WI38 (cell line): ENCODE results near the gene IRF2BP1.
"Not testable (repeated sequence)": the region's sequence is repeated elsewhere in the genome, so short reads cannot be mapped to it uniquely, and the experiment has no call there.

Experiments
- H3K4me3 ChIP-seq: 2 replicates; pipeline ENCODE4 v1.5.1; 2011; ENCODE audit warnings: low read depth, mild to moderate bottlenecking, control low read depth, low read length
- TF ChIP-seq, protein P1 (sequence below): IDR thresholded peaks from 2 replicates; pipeline ENCODE4 v1.5.1; 2012; ENCODE audit warnings: low read depth, mild to moderate bottlenecking, control low read depth, low read length

Gene IRF2BP1

DNA sequence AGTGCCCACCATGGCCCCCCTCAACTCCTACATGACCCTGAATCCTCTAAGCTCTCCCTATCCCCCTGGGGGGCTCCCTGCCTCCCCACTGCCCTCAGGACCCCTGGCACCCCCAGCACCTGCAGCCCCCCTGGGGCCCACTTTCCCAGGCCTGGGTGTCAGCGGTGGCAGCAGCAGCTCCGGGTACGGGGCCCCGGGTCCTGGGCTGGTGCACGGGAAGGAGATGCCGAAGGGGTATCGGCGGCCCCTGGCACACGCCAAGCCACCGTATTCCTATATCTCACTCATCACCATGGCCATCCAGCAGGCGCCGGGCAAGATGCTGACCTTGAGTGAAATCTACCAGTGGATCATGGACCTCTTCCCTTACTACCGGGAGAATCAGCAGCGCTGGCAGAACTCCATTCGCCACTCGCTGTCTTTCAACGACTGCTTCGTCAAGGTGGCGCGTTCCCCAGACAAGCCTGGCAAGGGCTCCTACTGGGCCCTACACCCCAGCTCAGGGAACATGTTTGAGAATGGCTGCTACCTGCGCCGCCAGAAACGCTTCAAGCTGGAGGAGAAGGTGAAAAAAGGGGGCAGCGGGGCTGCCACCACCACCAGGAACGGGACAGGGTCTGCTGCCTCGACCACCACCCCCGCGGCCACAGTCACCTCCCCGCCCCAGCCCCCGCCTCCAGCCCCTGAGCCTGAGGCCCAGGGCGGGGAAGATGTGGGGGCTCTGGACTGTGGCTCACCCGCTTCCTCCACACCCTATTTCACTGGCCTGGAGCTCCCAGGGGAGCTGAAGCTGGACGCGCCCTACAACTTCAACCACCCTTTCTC lies 13.6 kb downstream of the IRF2BP1 start:
- H3K4me3 ChIP-seq = no peak overlapping the region
- TF ChIP-seq, protein P1, sequence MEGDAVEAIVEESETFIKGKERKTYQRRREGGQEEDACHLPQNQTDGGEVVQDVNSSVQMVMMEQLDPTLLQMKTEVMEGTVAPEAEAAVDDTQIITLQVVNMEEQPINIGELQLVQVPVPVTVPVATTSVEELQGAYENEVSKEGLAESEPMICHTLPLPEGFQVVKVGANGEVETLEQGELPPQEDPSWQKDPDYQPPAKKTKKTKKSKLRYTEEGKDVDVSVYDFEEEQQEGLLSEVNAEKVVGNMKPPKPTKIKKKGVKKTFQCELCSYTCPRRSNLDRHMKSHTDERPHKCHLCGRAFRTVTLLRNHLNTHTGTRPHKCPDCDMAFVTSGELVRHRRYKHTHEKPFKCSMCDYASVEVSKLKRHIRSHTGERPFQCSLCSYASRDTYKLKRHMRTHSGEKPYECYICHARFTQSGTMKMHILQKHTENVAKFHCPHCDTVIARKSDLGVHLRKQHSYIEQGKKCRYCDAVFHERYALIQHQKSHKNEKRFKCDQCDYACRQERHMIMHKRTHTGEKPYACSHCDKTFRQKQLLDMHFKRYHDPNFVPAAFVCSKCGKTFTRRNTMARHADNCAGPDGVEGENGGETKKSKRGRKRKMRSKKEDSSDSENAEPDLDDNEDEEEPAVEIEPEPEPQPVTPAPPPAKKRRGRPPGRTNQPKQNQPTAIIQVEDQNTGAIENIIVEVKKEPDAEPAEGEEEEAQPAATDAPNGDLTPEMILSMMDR = no peak

DNA sequence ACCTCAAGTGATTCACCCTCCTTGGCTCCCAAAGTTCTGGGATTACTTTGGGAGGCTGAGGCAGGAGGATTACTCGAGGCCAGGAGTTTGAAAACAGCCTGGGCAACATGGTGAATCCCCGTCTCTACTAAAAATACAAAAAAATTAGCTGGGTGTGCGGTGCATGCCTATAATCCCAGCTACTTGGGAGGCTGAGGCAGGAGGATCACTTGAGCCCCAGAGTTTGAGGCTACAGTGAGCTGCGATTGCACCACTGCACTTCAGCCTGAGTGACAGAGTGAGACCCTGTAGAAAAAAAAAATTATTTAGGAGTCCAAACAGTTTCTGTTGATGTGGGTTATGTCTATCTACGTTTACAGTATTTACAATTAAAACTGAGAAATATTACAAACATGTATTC lies 15.1 kb downstream of the IRF2BP1 start:
- H3K4me3 ChIP-seq = no peak overlapping the region
- TF ChIP-seq, protein P1 = no peak

DNA sequence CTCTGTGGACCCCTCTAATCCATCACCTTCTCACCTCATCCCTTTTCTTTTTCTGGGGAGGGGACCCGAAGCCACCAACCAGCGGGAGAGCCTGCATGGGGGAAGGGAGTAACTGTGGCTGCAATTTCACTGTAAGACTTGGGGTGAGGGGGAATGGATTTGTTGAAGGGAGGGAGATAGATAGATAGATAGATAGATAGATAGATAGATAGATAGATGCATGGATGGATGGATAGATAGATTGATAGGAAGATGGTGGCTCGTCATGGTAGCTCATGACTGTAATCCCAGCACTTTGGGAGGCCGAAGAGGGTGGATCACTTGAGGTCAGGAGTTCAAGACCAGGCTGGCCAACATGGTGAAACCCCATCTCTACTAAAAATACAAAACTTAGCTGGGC lies 18.7 kb downstream of the IRF2BP1 start:
- H3K4me3 ChIP-seq = not testable (repeated sequence)

DNA sequence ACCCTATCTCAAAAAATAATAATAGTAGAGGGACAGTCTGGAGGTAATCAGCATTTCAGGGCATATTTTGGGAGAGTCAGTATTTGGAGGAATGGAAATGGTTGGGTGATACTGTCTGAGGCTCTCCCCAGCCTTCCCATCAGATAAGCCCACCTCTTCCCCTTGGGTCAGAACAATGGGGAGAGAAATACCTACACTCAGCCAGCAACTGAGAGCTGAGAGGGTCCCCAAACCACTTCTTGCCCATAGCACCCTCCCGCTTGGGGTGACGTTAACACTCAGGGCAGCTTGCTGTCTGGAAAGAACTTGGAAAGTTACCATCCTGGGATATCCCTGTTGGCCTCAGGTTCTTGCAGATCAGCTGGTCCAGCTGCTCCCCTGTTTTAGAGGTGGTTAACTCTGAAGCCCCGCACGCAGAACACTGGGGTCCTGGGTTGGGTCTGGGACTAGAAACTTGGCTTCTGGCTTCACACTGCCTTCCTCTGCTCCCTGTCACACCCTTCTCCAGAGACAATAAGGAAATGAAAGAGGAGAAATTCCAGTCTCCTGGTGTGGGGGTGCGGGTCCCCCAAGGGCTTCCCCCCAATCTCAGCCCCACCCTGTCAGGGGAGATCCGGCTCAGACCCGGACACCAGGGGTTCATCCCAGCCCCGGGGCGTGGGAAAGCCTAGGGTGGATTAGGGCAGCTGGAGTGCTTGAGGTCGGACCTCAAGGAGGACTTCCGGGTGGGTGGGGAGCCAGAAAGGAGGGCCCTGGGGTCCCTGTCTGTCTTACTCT lies 19.4 kb downstream of the IRF2BP1 start:
- TF ChIP-seq, protein P1 = no peak
- no peak overlapping the region for H3K4me3 ChIP-seq

DNA sequence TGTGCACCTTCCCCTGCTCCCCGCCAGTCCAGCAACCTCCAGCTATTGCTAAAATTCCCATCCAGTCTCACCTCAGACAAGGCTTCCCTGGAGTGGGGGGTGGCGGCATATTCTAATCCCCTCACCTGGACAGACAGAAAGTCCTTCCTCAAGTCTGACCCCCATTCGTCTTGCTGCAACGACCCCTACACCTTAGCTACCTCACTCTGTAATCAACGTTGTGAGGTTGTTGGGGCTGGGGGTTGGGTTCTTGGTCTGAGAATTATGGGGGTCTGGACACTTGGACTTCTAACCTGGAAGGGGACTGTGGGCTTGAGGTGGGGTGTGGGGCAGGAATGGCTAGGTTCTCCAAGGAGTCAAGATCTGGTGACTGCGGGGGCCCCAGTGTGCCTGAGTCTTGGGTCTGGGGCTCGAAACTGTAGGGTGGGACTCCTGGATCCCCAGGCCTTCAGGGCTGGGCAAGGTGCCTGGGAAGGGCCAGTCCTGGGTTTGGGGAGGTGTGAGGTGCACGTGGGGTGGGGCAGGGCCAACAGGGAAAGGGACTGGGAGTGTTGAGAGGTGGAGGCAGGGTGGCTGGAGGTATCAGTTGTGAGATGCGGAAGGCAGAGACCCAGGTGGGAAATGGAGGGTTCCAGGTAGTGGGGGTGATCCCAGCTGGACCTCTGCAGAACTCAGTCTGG lies 20.5 kb downstream of the IRF2BP1 start:
- no peak overlapping the region for H3K4me3 ChIP-seq
- TF ChIP-seq, protein P1 = no peak

DNA sequence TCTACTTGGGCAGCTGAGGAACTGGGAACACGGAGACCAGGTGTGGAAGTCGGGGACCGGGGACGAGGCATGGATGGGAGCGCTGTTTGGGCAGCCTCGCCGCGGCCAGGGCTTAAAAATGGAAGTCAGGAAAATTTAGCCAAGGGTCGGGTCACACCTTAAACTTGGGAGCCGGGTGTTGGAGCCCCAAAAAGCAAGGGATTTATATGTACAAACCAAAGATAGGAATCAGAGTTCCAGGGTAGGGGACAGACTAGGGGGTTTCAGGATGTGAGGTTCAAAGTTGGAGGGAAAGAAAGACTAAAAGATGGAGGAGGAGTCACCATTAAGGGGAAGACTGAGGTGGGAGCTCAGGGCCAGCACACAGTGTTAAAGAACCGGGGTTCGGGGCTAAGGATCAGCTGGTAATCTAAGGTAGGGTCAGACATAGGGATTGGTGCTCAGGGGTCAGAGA lies 21.3 kb downstream of the IRF2BP1 start:
- H3K4me3 ChIP-seq = no peak overlapping the region
- TF ChIP-seq, protein P1 = no peak

DNA sequence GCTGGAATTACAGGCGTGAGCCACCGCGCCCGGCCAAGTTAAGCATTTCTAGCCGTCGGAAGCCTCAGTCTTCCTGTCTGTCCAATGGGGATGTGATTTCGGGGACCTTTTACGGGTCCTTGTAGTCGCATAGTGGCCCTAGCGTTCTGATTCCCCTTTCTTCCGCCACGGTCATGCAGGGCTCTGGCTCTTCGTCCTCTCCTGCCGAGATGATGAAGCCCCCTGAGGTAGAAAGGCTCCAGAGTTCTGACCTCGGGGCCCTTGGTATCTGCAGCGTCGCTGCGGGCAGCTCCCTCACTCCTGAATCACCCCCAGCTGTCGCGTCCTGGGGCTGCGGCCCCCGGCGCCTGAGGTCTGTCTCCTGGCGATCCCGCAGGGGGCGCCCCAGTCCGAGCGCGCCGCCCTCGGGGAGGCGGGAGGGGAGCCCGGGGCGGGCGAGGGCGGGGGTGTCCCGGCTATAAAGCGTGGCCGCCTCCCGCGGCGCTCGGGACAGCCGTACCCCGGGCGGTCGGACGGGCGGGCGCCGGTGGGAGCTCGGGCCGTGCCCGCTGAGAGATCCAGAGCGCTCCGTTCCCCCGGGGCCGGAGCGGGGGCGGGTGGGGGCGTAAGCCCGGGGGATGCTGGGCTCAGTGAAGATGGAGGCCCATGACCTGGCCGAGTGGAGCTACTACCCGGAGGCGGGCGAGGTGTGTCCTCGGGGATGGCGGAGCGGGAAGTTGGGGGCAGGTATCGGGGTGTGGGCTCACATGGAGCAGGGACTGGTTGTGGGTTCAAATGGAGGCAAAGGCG lies 21.9 kb downstream of the IRF2BP1 start, which contains the start of gene FOXA3:
TSS of gene FOXA3 (plus strand) at position 487 of the 789 bp plus-strand sequence. CDS start at position 618, 131 bp downstream.
- TF ChIP-seq, protein P1 = peak; percentile 43; the same call in 1 of the 2 replicates

More for the DNA sequence above, 21.9 kb downstream of the IRF2BP1 start, which contains the start of gene FOXA3:
- peak within 1 kb of the TSS; percentile 34 for H3K4me3 ChIP-seq
